ENCODE results near the gene PRSS27. TPM values are rescaled to one million over a fixed set of nuclear protein-coding genes. Genes with fewer than 3 reads are reported as not detected.
"Not testable (repeated sequence)": the region's sequence is repeated elsewhere in the genome, so short reads cannot be mapped to it uniquely, and the experiment has no call there.

PRSS27 gene
- total and polyA plus RNA-seq, 2 donors: 0.85 to 2.5 TPM

- Histone ChIP-seq H3K27ac (ENCODE audit: low read depth) (peak within 1 kb of the TSS; percentile 28), H3K4me3 (ENCODE audit: low read depth, low read length) (peak within 1 kb of the TSS; percentile 97), H3K36me3 (ENCODE audit: insufficient read depth) (no peaks in the 10 kb centered on the region), H3K4me1 (ENCODE audit: insufficient read depth) (peaks cover 2% of the 10 kb centered on the region)
- WGBS: under 1% methylated on average over 73 of the region's 73 CpGs
- DNase-seq (ENCODE audit: extremely low spot score): peak; percentile 94
Measured at GRCh38 chr16:2682209-2683021, 37.6 kb downstream of the PRSS27 start, which contains the start of gene KCTD5. Gene KCTD5, plus strand, starts transcription at chr16:2682523. Its CDS starts 26 bp downstream, at chr16:2682549.

GRCh38 chr16:2680360-2680759 lies 39.7 kb downstream of the PRSS27 start:
- not testable (repeated sequence) for H3K4me3 ChIP-seq (ENCODE audit: low read depth, low read length); H3K36me3 ChIP-seq (ENCODE audit: insufficient read depth); H3K4me1 ChIP-seq (ENCODE audit: insufficient read depth); DNase-seq (ENCODE audit: extremely low spot score); H3K27ac ChIP-seq (ENCODE audit: low read depth)
- WGBS: 86% methylated on average over 8 of the region's 8 CpGs

GRCh38 chr16:2679902-2680301 lies 40.1 kb downstream of the PRSS27 start:
- H3K4me3 ChIP-seq (ENCODE audit: low read depth, low read length); H3K4me1 ChIP-seq (ENCODE audit: insufficient read depth); H3K36me3 ChIP-seq (ENCODE audit: insufficient read depth); H3K27ac ChIP-seq (ENCODE audit: low read depth); DNase-seq (ENCODE audit: extremely low spot score): not testable (repeated sequence)
- 76% methylated on average over 4 of the region's 4 CpGs for WGBS

- not testable (repeated sequence) for H3K36me3 ChIP-seq (ENCODE audit: insufficient read depth); H3K4me3 ChIP-seq (ENCODE audit: low read depth, low read length); H3K27ac ChIP-seq (ENCODE audit: low read depth); DNase-seq (ENCODE audit: extremely low spot score); H3K4me1 ChIP-seq (ENCODE audit: insufficient read depth)
- WGBS: 94% methylated on average over 18 of the region's 23 CpGs
Measured at GRCh38 chr16:2678206-2678965, 41.6 kb downstream of the PRSS27 start.

GRCh38 chr16:2676937-2677336 lies 43.1 kb downstream of the PRSS27 start:
- DNase-seq (ENCODE audit: extremely low spot score); H3K36me3 ChIP-seq (ENCODE audit: insufficient read depth); H3K4me3 ChIP-seq (ENCODE audit: low read depth, low read length); H3K27ac ChIP-seq (ENCODE audit: low read depth); H3K4me1 ChIP-seq (ENCODE audit: insufficient read depth): not testable (repeated sequence)
- WGBS: 96% methylated on average over 3 of the region's 3 CpGs

- WGBS: 82% methylated on average over 16 of the region's 16 CpGs
Measured at GRCh38 chr16:2675714-2676113, 44.3 kb downstream of the PRSS27 start.

GRCh38 chr16:2675021-2675420 lies 45.0 kb downstream of the PRSS27 start:
- no peaks in the 10 kb centered on the region for H3K36me3 ChIP-seq (ENCODE audit: insufficient read depth)
- WGBS: 79% methylated on average over 7 of the region's 7 CpGs
- no peak overlapping the region for H3K4me3 ChIP-seq (ENCODE audit: low read depth, low read length)
- H3K4me1 ChIP-seq (ENCODE audit: insufficient read depth): no peaks in the 10 kb centered on the region
- DNase-seq (ENCODE audit: extremely low spot score): no peak
- H3K27ac ChIP-seq (ENCODE audit: low read depth): no peak overlapping the region

More at GRCh38 chr16:2675714-2676113, 44.3 kb downstream of the PRSS27 start:
- DNase-seq (ENCODE audit: extremely low spot score): no peak
- Histone ChIP-seq H3K4me3 (ENCODE audit: low read depth, low read length) (no peak overlapping the region), H3K4me1 (ENCODE audit: insufficient read depth) (no peaks in the 10 kb centered on the region), H3K36me3 (ENCODE audit: insufficient read depth) (no peaks in the 10 kb centered on the region), H3K27ac (ENCODE audit: low read depth) (no peak overlapping the region)

- no peaks in the 10 kb centered on the region for H3K4me1 ChIP-seq (ENCODE audit: insufficient read depth)
- H3K4me3 ChIP-seq (ENCODE audit: low read depth, low read length): peak overlapping the region; percentile 62
- WGBS: 1% methylated on average over 106 of the region's 107 CpGs
- H3K27ac ChIP-seq (ENCODE audit: low read depth): peak overlapping the region; percentile 86
- peak; percentile 84 for DNase-seq (ENCODE audit: extremely low spot score)
- no peaks in the 10 kb centered on the region for H3K36me3 ChIP-seq (ENCODE audit: insufficient read depth)
Measured at GRCh38 chr16:2673066-2673999, 46.7 kb downstream of the PRSS27 start.

- H3K36me3 ChIP-seq (ENCODE audit: insufficient read depth): no peaks in the 10 kb centered on the region
- H3K4me1 ChIP-seq (ENCODE audit: insufficient read depth): no peaks in the 10 kb centered on the region
- H3K4me3 ChIP-seq (ENCODE audit: low read depth, low read length): no peak overlapping the region
- WGBS: 93% methylated on average over 13 of the region's 13 CpGs
- no peak overlapping the region for H3K27ac ChIP-seq (ENCODE audit: low read depth)
- DNase-seq (ENCODE audit: extremely low spot score): no peak
Measured at GRCh38 chr16:2671741-2672140, 48.3 kb downstream of the PRSS27 start.

GRCh38 chr16:2671193-2671592 lies 48.8 kb downstream of the PRSS27 start:
- 69% methylated on average over 10 of the region's 10 CpGs for WGBS
- H3K36me3 ChIP-seq (ENCODE audit: insufficient read depth); H3K4me1 ChIP-seq (ENCODE audit: insufficient read depth); H3K27ac ChIP-seq (ENCODE audit: low read depth); DNase-seq (ENCODE audit: extremely low spot score); H3K4me3 ChIP-seq (ENCODE audit: low read depth, low read length): not testable (repeated sequence)

GRCh38 chr16:2670017-2670416 lies 50.0 kb downstream of the PRSS27 start:
- not testable (repeated sequence) for H3K36me3 ChIP-seq (ENCODE audit: insufficient read depth); H3K27ac ChIP-seq (ENCODE audit: low read depth); DNase-seq (ENCODE audit: extremely low spot score); H3K4me3 ChIP-seq (ENCODE audit: low read depth, low read length); H3K4me1 ChIP-seq (ENCODE audit: insufficient read depth)
- 9% methylated on average over 15 of the region's 15 CpGs for WGBS

GRCh38 chr16:2669587-2669986 lies 50.4 kb downstream of the PRSS27 start:
- not testable (repeated sequence) for H3K27ac ChIP-seq (ENCODE audit: low read depth); H3K4me3 ChIP-seq (ENCODE audit: low read depth, low read length); H3K4me1 ChIP-seq (ENCODE audit: insufficient read depth); DNase-seq (ENCODE audit: extremely low spot score); H3K36me3 ChIP-seq (ENCODE audit: insufficient read depth)
- 73% methylated on average over 10 of the region's 10 CpGs for WGBS

GRCh38 chr16:2666671-2667070 lies 53.4 kb downstream of the PRSS27 start:
- WGBS: 66% methylated on average over 7 of the region's 7 CpGs

More at GRCh38 chr16:2666671-2667070, 53.4 kb downstream of the PRSS27 start:
- not testable (repeated sequence) for H3K27ac ChIP-seq (ENCODE audit: low read depth); H3K4me1 ChIP-seq (ENCODE audit: insufficient read depth); H3K36me3 ChIP-seq (ENCODE audit: insufficient read depth); DNase-seq (ENCODE audit: extremely low spot score); H3K4me3 ChIP-seq (ENCODE audit: low read depth, low read length)

All from urinary bladder (tissue), 4 donors.